Chondrocyte (in vitro differentiated cells): Measurements from ENCODE around the gene ITFG1. TPM values are rescaled to one million over a fixed set of nuclear protein-coding genes. Genes with fewer than 3 reads are reported as not detected.
A peak's percentile ranks its signal among the peaks of the same experiment; 100 is the strongest.
"Not testable (repeated sequence)": the region's sequence is repeated elsewhere in the genome, so short reads cannot be mapped to it uniquely, and the experiment has no call there.

Experiments
- DNase-seq: peaks from one replicate; pipeline ENCODE4 v3.0.0; 2021; ENCODE audit warnings: mixed read lengths, low spot score
- H3K27ac Mint-ChIP-seq: one replicate; pipeline ENCODE4 v1.8.0; 2021; ENCODE audit warnings: mild to moderate bottlenecking, moderate library complexity, mixed read lengths; ENCODE audit not compliant: unreplicated experiment
- H3K27me3 Mint-ChIP-seq: 2 replicates; pipeline ENCODE4 v1.8.0; 2021; ENCODE audit warnings: low read depth, mixed read lengths
- H3K36me3 Mint-ChIP-seq: 2 replicates; pipeline ENCODE4 v1.8.0; 2021; ENCODE audit warnings: low read depth, mixed read lengths
- H3K4me1 Mint-ChIP-seq: 2 replicates; pipeline ENCODE4 v1.8.0; 2021; ENCODE audit warnings: low read depth, mild to moderate bottlenecking, mixed read lengths
- H3K4me3 Mint-ChIP-seq: one replicate; pipeline ENCODE4 v1.8.0; 2021; ENCODE audit warnings: mild to moderate bottlenecking, moderate library complexity, mixed read lengths; ENCODE audit not compliant: unreplicated experiment
- H3K9me3 Mint-ChIP-seq: 2 replicates; pipeline ENCODE4 v1.8.0; 2021; ENCODE audit warnings: low read depth, mixed read lengths
- CTCF ChIP-seq: fragments of 200-600 bp; sonication (generic); IDR thresholded peaks from 2 replicates; pipeline ENCODE4 v1.5.0; 2021; ENCODE audit warnings: antibody characterized with exemption, mild to moderate bottlenecking, moderate library complexity
- total RNA-seq: library from RNA; stranded (reverse); gene quantifications from 3 replicates; pipeline ENCODE4 v1.2.1, GENCODE V29; 2021

The ITFG1 gene
- total RNA-seq, 1 donor from 2014 or later = 71.7 TPM

DNA sequence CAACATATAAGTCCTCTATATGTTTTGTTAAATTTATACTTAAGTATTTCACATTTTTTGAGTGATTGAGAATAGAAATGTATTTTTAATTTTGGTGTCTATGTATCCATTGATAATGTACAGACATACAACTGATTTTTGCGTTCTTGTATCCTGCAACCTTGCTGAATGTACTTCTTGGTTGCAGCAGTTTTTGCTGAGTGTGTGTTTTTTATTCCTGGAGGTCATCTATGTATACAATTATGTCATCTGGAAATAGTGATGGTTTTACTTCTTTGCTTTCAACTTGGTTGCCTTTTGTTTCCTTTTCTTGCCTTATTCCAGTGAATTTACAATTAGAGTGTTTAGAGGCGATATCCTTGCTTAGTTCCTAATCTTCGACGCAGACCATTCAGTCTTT is 249.6 kb downstream of the ITFG1 start:
- TF ChIP-seq CTCF = no peak
- Mint-ChIP-seq H3K27ac (no peak overlapping the region), H3K9me3 (peaks cover 2% of the 10 kb centered on the region), H3K4me1 (no peaks in the 10 kb centered on the region), H3K4me3 (no peak overlapping the region), H3K27me3 (no peaks in the 10 kb centered on the region), H3K36me3 (peaks cover 9% of the 10 kb centered on the region)
- DNase-seq = no peak

DNA sequence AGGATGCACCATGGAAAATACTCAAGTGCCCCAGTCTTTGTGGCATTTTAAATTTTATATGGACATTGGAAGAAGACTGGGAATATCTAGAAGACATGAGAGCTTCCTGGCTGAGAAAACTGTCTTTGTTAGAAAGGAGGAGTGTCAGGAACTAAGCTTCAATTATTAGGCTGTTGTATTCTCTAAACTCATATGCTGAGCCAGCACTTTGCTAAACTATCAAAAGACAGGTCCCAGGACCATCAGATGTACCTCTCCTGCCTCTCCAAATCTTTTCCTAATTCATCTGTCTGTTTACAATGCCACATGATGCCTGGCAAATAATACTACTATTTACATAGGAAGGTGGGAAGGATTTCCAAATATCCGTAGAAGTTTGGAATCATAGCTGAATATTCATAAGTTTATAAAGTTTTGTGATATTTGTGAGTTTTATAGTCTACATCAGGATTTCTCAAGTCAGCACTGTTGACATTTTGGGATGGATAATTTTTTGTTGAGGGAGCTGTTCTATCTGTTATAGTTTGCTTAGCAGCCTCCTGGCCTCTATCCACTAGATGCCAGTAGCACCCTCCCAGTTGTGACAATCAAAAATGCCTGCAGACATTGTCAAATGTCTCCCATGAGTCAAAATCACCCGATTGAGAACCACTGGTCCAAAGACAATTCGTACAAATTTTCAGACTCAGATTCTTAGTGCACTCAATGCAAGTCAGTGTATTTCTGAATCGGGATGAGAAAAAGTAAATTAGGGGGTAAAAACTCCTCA is 255.9 kb downstream of the ITFG1 start:
- Mint-ChIP-seq H3K4me1 (no peaks in the 10 kb centered on the region), H3K27me3 (no peaks in the 10 kb centered on the region), H3K4me3 (no peak overlapping the region), H3K9me3 (no peaks in the 10 kb centered on the region), H3K27ac (no peak overlapping the region), H3K36me3 (no peaks in the 10 kb centered on the region)
- peak; percentile 56 for TF ChIP-seq CTCF
- DNase-seq = no peak

DNA sequence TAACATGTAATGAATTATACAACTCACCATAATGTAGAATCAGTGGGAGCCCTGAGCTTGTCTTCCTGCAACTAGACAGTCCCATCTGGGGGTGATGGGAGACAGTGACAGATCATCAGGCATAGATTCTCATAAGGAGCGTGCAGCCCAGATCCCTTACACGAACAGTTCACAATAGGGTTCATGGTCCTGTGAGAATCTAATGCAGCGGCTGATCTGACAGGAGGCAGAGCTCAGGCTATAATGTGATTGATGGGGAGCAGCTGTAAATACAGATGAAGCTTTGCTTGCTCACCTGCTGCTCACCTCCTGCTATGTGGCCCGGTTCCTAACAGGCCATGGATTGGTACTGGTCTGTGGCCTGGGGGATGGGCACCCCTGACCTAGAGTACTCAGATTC is 257.4 kb downstream of the ITFG1 start:
- H3K4me3 Mint-ChIP-seq, H3K27ac Mint-ChIP-seq, H3K4me1 Mint-ChIP-seq, DNase-seq, H3K36me3 Mint-ChIP-seq, H3K27me3 Mint-ChIP-seq, H3K9me3 Mint-ChIP-seq: not testable (repeated sequence)

DNA sequence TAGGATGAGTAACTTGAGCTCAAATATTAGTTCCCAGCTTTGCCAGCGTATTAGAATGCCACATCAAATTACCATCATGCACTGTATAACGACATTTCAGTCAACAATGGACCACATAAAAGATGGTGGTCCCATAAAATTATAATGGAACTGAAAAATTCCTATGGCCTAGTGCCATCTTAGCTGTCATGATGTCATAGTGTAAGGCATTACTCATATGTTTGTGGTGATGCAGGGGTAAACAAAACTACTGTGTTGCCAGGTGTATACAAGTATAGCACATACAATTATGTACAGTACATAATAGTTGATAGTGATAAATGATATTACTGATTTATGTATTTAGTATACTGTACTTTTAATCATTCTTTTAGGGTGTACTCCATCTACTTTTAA is 262.7 kb downstream of the ITFG1 start:
- no peaks in the 10 kb centered on the region for H3K9me3 Mint-ChIP-seq
- no peak overlapping the region for H3K4me3 Mint-ChIP-seq
- H3K27me3 Mint-ChIP-seq = no peaks in the 10 kb centered on the region
- H3K27ac Mint-ChIP-seq = no peak overlapping the region
- no peak for DNase-seq
- peaks cover 1% of the 10 kb centered on the region for H3K36me3 Mint-ChIP-seq
- H3K4me1 Mint-ChIP-seq = no peaks in the 10 kb centered on the region
- no peak for TF ChIP-seq CTCF

DNA sequence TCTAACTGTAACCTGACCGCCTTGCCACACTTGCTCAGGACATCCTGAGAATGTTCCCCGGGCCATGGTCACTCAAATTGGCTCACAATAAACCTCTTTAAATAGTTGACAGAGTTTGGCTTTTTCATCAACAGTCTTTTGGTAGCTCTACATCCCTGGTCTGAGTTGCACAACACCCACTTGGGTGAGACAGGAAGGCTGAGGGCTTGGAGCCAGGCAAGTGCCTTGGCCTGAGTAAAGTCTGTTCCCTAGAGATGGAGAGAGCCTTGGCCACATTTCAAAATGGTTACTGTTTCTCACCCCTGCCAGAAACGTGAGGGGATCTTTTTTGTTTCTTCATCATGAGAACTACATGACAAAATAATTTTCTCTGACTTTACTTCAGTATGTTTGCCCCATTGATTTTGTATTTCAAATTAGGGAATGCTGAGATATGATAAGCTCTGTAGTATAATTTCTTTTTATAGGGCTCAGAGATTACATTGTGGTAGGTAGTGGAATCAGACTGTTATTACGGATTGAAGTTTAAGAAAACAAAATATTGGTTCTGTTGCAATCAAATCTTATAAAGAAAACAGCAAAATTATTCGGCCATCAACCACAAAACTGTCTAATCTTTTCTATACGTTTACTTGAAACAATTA is 263.2 kb downstream of the ITFG1 start:
- H3K4me1 Mint-ChIP-seq = no peaks in the 10 kb centered on the region
- no peak overlapping the region for H3K27ac Mint-ChIP-seq
- no peaks in the 10 kb centered on the region for H3K9me3 Mint-ChIP-seq
- TF ChIP-seq CTCF = no peak
- no peak for DNase-seq
- H3K36me3 Mint-ChIP-seq = peaks cover 1% of the 10 kb centered on the region
- no peak overlapping the region for H3K4me3 Mint-ChIP-seq
- H3K27me3 Mint-ChIP-seq = no peaks in the 10 kb centered on the region

- TF ChIP-seq CTCF = no peak
- H3K4me3 Mint-ChIP-seq = no peak overlapping the region
- H3K9me3 Mint-ChIP-seq = no peaks in the 10 kb centered on the region
- no peak for DNase-seq
- no peak overlapping the region for H3K27ac Mint-ChIP-seq
- peaks cover 1% of the 10 kb centered on the region for H3K36me3 Mint-ChIP-seq
- no peaks in the 10 kb centered on the region for H3K4me1 Mint-ChIP-seq
- no peaks in the 10 kb centered on the region for H3K27me3 Mint-ChIP-seq
These were observed 264.4 kb downstream of the ITFG1 start for GRCh38 chr16:47196457-47196856.
